Muscle layer of duodenum (tissue), 2 donors: ENCODE measurements around the gene MLN.

Experiments
- H3K27ac ChIP-seq: one replicate; pipeline ENCODE4 v1.7.0; 2013; ENCODE audit warnings: mild to moderate bottlenecking, low read length
- H3K27me3 ChIP-seq: one replicate; pipeline ENCODE4 v1.7.0; 2013; ENCODE audit warnings: low read depth, mild to moderate bottlenecking, control low read depth, low read length
- H3K36me3 ChIP-seq, 2 donors: one replicate each; pipeline ENCODE4 v1.7.0; 2013; ENCODE audit warnings: low read length in 2 of 2, control low read depth in 1 of 2, mild to moderate bottlenecking in 1 of 2; ENCODE audit not compliant: insufficient read depth in 2 of 2, control insufficient read depth in 1 of 2
- H3K4me1 ChIP-seq, 2 donors: one replicate each; pipeline ENCODE4 v1.7.0; 2013; ENCODE audit warnings: low read length in 2 of 2, mild to moderate bottlenecking in 2 of 2, control low read depth in 1 of 2, moderate library complexity in 1 of 2; ENCODE audit not compliant: insufficient read depth in 2 of 2, control insufficient read depth in 1 of 2
- H3K4me3 ChIP-seq, 2 donors: one replicate each; pipeline ENCODE4 v1.7.0; 2013; ENCODE audit warnings: low read length in 2 of 2, low read depth in 1 of 2, mild to moderate bottlenecking in 1 of 2
- H3K9me3 ChIP-seq, 2 donors: one replicate each; pipeline ENCODE4 v1.7.0; 2013; ENCODE audit warnings: low read length in 2 of 2, control low read depth in 1 of 2, mild to moderate bottlenecking in 1 of 2; ENCODE audit not compliant: control insufficient read depth in 1 of 2
- donor health status: healthy.

The MLN gene

GRCh38 chr6:33746036-33746600 is 57.7 kb downstream of the MLN start:
- no peaks in the 10 kb centered on the region for H3K27me3 ChIP-seq
- no peaks in the 10 kb centered on the region for H3K36me3 ChIP-seq
- H3K9me3 ChIP-seq, result no peaks in the 10 kb centered on the region
- H3K4me1 ChIP-seq, result peaks cover 8 to 22% of the 10 kb centered on the region in 2 donors
- H3K27ac ChIP-seq, result peak overlapping the region; percentile 88
- peak overlapping the region; percentile 46 to 52 for H3K4me3 ChIP-seq

- H3K27me3 ChIP-seq, result no peaks in the 10 kb centered on the region
- H3K27ac ChIP-seq, result peak overlapping the region; percentile 88
- H3K36me3 ChIP-seq, result no peaks in the 10 kb centered on the region
- no peaks in the 10 kb centered on the region for H3K9me3 ChIP-seq
- H3K4me3 ChIP-seq, result peak overlapping the region in 1 of 2 donors; percentile 23
- H3K4me1 ChIP-seq, result peaks cover 8 to 22% of the 10 kb centered on the region in 2 donors
These were observed 58.3 kb downstream of the MLN start for GRCh38 chr6:33745548-33745947.

GRCh38 chr6:33744895-33745546 is 58.8 kb downstream of the MLN start:
- Histone ChIP-seq H3K27ac (peak overlapping the region; percentile 88), H3K4me3 (no peak overlapping the region), H3K27me3 (no peaks in the 10 kb centered on the region), H3K36me3 (no peaks in the 10 kb centered on the region), H3K9me3 (no peaks in the 10 kb centered on the region), H3K4me1 (peaks cover 8 to 22% of the 10 kb centered on the region in 2 donors)
